ENCODE measurements around the gene HSD17B3.

DNA sequence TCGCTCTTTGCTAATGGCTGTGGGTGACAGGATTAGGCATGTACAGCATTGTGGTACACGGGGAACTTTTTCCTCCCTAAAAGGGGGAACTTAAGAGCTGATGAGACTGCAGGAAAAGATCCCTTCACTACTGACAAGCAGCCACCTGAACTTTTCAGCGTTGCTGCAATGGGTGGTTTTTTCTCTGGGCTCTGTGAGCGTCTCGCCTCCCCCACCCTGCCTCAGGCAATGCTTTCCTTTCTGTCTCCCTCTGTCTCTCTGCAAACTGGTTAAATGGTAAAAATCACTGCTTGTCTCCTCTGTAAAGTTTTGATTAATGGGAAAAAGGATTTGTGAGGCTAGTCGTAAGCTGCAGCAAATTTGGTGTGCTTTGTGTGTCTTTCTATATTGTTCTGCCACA lies 20.3 kb downstream of the HSD17B3 start:
- TF ChIP-seq, protein P1, sequence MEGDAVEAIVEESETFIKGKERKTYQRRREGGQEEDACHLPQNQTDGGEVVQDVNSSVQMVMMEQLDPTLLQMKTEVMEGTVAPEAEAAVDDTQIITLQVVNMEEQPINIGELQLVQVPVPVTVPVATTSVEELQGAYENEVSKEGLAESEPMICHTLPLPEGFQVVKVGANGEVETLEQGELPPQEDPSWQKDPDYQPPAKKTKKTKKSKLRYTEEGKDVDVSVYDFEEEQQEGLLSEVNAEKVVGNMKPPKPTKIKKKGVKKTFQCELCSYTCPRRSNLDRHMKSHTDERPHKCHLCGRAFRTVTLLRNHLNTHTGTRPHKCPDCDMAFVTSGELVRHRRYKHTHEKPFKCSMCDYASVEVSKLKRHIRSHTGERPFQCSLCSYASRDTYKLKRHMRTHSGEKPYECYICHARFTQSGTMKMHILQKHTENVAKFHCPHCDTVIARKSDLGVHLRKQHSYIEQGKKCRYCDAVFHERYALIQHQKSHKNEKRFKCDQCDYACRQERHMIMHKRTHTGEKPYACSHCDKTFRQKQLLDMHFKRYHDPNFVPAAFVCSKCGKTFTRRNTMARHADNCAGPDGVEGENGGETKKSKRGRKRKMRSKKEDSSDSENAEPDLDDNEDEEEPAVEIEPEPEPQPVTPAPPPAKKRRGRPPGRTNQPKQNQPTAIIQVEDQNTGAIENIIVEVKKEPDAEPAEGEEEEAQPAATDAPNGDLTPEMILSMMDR (conservative IDR thresholded peaks at IDR 0.05; ENCODE audit: low read depth in 2 of 2) = no peak
- TF ChIP-seq CREB1 (CRISPR knock-in tag; IDR thresholded peaks at IDR 0.05; ENCODE audit: low read depth) (no peak), EZH2 (IDR thresholded peaks at IDR 0.05; ENCODE audit: low read depth, unreplicated experiment) (no peak), EZH2phosphoT487 (IDR thresholded peaks at IDR 0.05; ENCODE audit: unreplicated experiment) (no peak), POLR2AphosphoS5 (IDR thresholded peaks at IDR 0.05; ENCODE audit: low read depth) (no peak), JUNB (IDR thresholded peaks at IDR 0.05; ENCODE audit: unreplicated experiment) (no peak), REST (IDR thresholded peaks at IDR 0.05; ENCODE audit: unreplicated experiment) (no peak), NANOG (IDR thresholded peaks at IDR 0.05; ENCODE audit: borderline replicate concordance) (no peak), STAT1 (IDR thresholded peaks at IDR 0.05; ENCODE audit: unreplicated experiment) (no peak), ZNF114 (CRISPR knock-in tag; IDR thresholded peaks at IDR 0.05) (no peak), ZNF331 (CRISPR knock-in tag; IDR thresholded peaks at IDR 0.05; ENCODE audit: low read depth) (no peak)
- TF ChIP-seq, protein P2, sequence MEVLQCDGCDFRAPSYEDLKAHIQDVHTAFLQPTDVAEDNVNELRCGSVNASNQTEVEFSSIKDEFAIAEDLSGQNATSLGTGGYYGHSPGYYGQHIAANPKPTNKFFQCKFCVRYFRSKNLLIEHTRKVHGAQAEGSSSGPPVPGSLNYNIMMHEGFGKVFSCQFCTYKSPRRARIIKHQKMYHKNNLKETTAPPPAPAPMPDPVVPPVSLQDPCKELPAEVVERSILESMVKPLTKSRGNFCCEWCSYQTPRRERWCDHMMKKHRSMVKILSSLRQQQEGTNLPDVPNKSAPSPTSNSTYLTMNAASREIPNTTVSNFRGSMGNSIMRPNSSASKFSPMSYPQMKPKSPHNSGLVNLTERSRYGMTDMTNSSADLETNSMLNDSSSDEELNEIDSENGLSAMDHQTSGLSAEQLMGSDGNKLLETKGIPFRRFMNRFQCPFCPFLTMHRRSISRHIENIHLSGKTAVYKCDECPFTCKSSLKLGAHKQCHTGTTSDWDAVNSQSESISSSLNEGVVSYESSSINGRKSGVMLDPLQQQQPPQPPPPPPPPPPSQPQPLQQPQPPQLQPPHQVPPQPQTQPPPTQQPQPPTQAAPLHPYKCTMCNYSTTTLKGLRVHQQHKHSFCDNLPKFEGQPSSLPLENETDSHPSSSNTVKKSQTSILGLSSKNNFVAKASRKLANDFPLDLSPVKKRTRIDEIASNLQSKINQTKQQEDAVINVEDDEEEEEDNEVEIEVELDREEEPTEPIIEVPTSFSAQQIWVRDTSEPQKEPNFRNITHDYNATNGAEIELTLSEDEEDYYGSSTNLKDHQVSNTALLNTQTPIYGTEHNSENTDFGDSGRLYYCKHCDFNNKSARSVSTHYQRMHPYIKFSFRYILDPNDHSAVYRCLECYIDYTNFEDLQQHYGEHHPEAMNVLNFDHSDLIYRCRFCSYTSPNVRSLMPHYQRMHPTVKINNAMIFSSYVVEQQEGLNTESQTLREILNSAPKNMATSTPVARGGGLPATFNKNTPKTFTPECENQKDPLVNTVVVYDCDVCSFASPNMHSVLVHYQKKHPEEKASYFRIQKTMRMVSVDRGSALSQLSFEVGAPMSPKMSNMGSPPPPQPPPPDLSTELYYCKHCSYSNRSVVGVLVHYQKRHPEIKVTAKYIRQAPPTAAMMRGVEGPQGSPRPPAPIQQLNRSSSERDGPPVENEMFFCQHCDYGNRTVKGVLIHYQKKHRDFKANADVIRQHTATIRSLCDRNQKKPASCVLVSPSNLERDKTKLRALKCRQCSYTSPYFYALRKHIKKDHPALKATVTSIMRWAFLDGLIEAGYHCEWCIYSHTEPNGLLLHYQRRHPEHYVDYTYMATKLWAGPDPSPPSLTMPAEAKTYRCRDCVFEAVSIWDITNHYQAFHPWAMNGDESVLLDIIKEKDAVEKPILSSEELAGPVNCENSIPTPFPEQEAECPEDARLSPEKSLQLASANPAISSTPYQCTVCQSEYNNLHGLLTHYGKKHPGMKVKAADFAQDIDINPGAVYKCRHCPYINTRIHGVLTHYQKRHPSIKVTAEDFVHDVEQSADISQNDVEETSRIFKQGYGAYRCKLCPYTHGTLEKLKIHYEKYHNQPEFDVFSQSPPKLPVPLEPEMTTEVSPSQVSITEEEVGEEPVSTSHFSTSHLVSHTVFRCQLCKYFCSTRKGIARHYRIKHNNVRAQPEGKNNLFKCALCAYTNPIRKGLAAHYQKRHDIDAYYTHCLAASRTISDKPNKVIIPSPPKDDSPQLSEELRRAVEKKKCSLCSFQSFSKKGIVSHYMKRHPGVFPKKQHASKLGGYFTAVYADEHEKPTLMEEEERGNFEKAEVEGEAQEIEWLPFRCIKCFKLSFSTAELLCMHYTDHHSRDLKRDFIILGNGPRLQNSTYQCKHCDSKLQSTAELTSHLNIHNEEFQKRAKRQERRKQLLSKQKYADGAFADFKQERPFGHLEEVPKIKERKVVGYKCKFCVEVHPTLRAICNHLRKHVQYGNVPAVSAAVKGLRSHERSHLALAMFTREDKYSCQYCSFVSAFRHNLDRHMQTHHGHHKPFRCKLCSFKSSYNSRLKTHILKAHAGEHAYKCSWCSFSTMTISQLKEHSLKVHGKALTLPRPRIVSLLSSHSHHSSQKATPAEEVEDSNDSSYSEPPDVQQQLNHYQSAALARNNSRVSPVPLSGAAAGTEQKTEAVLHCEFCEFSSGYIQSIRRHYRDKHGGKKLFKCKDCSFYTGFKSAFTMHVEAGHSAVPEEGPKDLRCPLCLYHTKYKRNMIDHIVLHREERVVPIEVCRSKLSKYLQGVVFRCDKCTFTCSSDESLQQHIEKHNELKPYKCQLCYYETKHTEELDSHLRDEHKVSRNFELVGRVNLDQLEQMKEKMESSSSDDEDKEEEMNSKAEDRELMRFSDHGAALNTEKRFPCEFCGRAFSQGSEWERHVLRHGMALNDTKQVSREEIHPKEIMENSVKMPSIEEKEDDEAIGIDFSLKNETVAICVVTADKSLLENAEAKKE (CRISPR knock-in tag; IDR thresholded peaks at IDR 0.05) = no peak
- TF ChIP-seq, protein P3, sequence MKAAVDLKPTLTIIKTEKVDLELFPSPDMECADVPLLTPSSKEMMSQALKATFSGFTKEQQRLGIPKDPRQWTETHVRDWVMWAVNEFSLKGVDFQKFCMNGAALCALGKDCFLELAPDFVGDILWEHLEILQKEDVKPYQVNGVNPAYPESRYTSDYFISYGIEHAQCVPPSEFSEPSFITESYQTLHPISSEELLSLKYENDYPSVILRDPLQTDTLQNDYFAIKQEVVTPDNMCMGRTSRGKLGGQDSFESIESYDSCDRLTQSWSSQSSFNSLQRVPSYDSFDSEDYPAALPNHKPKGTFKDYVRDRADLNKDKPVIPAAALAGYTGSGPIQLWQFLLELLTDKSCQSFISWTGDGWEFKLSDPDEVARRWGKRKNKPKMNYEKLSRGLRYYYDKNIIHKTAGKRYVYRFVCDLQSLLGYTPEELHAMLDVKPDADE (IDR thresholded peaks at IDR 0.05) = no peak

All from GM23338 (cell line).